ENCODE data around the gene TBC1D13.
"Not testable (repeated sequence)": the region's sequence is repeated elsewhere in the genome, so short reads cannot be mapped to it uniquely, and the experiment has no call there.

Gene TBC1D13

GRCh38 chr9:128822407-128823042 is 35.5 kb downstream of the TBC1D13 start:
- no peak for DNase-seq

GRCh38 chr9:128823362-128823902 is 36.4 kb downstream of the TBC1D13 start:
- no peak for DNase-seq

GRCh38 chr9:128823903-128824406 is 36.9 kb downstream of the TBC1D13 start:
- DNase-seq, result no peak

- DNase-seq, result no peak
Measured at GRCh38 chr9:128824911-128825310, 37.9 kb downstream of the TBC1D13 start.

GRCh38 chr9:128825923-128826700 is 39.1 kb downstream of the TBC1D13 start:
- DNase-seq, result no peak

GRCh38 chr9:128828267-128828666 is 41.2 kb downstream of the TBC1D13 start:
- no peak for DNase-seq

- no peak for DNase-seq
Measured at GRCh38 chr9:128828719-128829452, 41.8 kb downstream of the TBC1D13 start.

- peak; percentile 47 to 76 for DNase-seq
Measured at GRCh38 chr9:128829477-128830251, 42.6 kb downstream of the TBC1D13 start, which contains the start of gene SPOUT1. Gene SPOUT1 (minus strand): TSS chr9:128829794. CDS start chr9:128829780, 14 bp downstream.

GRCh38 chr9:128833696-128834095 is 46.6 kb downstream of the TBC1D13 start:
- DNase-seq, result no peak

- no peak for DNase-seq
Measured at GRCh38 chr9:128835246-128836210, 48.5 kb downstream of the TBC1D13 start.

GRCh38 chr9:128836509-128837145 is 49.6 kb downstream of the TBC1D13 start:
- no peak for DNase-seq

GRCh38 chr9:128838338-128838737 is 51.3 kb downstream of the TBC1D13 start:
- DNase-seq, result no peak

GRCh38 chr9:128840524-128840923 is 53.5 kb downstream of the TBC1D13 start:
- DNase-seq, result no peak

- DNase-seq, result no peak
Measured at GRCh38 chr9:128841694-128842492, 54.8 kb downstream of the TBC1D13 start.

GRCh38 chr9:128843171-128843570 is 56.1 kb downstream of the TBC1D13 start:
- DNase-seq, result not testable (repeated sequence)

GRCh38 chr9:128845186-128845931 is 58.3 kb downstream of the TBC1D13 start:
- peak; percentile 52 to 56 for DNase-seq

GRCh38 chr9:128846680-128847030 is 59.6 kb downstream of the TBC1D13 start:
- DNase-seq, result no peak

- DNase-seq, result no peak
Measured at GRCh38 chr9:128847803-128848202, 60.8 kb downstream of the TBC1D13 start.

- DNase-seq, result not testable (repeated sequence)
Measured at GRCh38 chr9:128851024-128851423, 64.0 kb downstream of the TBC1D13 start.

Data from NCI-H187 (cell line).